Gastroesophageal sphincter (tissue), 4 donors: ENCODE results near the gene MTMR12. TPM values are rescaled to one million over a fixed set of nuclear protein-coding genes. Genes with fewer than 3 reads are reported as not detected.
"Not testable (repeated sequence)": the region's sequence is repeated elsewhere in the genome, so short reads cannot be mapped to it uniquely, and the experiment has no call there.

Source experiments
- ATAC-seq: fragments of 150-250 bp; one replicate; pipeline ENCODE4 v1.9.1; 2016; ENCODE audit warnings: mild to moderate bottlenecking, moderate library complexity
- H3K27ac ChIP-seq, 4 donors: fragments of 200-600 bp; sonication (generic) in 3 of 4; 1 replicate in 3 of 4; 2 replicates in 1 of 4; pipeline ENCODE4 v1.5.1; 2016 to 2019
- H3K27me3 ChIP-seq: fragments of 200-600 bp; sonication (generic); one replicate; pipeline ENCODE4 v1.5.1; 2019
- H3K36me3 ChIP-seq, 2 donors: fragments of 200-600 bp; sonication (generic); one replicate each; pipeline ENCODE4 v1.5.1; 2019; ENCODE audit warnings: control low read depth in 1 of 2
- H3K4me1 ChIP-seq, 3 donors: fragments of 200-600 bp; sonication (generic); 1 replicate in 2 of 3; 2 replicates in 1 of 3; pipeline ENCODE4 v1.5.1; 2016 to 2019; ENCODE audit warnings: control low read depth in 2 of 3
- H3K4me3 ChIP-seq, 2 donors: fragments of 200-600 bp; sonication (generic); one replicate each; pipeline ENCODE4 v1.5.1; 2019; ENCODE audit warnings: mild to moderate bottlenecking in 1 of 2, moderate library complexity in 1 of 2
- H3K9me3 ChIP-seq, 3 donors: fragments of 200-600 bp; sonication (generic); one replicate each; pipeline ENCODE4 v1.5.1; 2017 to 2019; ENCODE audit warnings: control low read depth in 2 of 3
- EP300 ChIP-seq: sonication (generic); formaldehyde crosslinking; IDR thresholded peaks from one replicate; pipeline ENCODE4 v1.6.1; 2017; ENCODE audit warnings: antibody characterized with exemption, mild to moderate bottlenecking
- POLR2A ChIP-seq, 2 donors: fragments of 450-650 bp; IDR thresholded peaks; one replicate each; pipeline ENCODE4 v1.6.1; 2017; ENCODE audit warnings: antibody characterized with exemption in 2 of 2, mild to moderate bottlenecking in 2 of 2, moderate library complexity in 1 of 2
- POLR2AphosphoS5 ChIP-seq: sonication (generic); formaldehyde crosslinking; IDR thresholded peaks from one replicate; pipeline ENCODE4 v1.6.1; 2017; ENCODE audit warnings: antibody characterized with exemption
- WGBS, 2 donors: methylation state at CpG; one replicate each; pipeline ENCODE4 v1.1.5; 2018; ENCODE audit warnings: low coverage in 1 of 2; 5-methylcytosine and 5-hydroxymethylcytosine counted together
- total RNA-seq, 4 donors: library from RNA; depleted of rRNA; stranded (reverse); fragments of >200 nt; gene quantifications; one replicate each; pipeline ENCODE4 v1.1.0, GENCODE V29; 2016
- TF ChIP-seq, protein P1 (sequence below), 4 experiments: fragments of 200-600 bp in 2 of 4; fragments of 450-650 bp in 2 of 4; sonication (generic) in 1 of 4; IDR thresholded peaks; one replicate each; pipeline ENCODE4 v1.5.1; 2017 to 2019; ENCODE audit warnings: antibody characterized with exemption in 4 of 4, mild to moderate bottlenecking in 2 of 4, moderate library complexity in 2 of 4

Gene MTMR12
- total RNA-seq, 4 donors from 2014 or later = 44.2 to 98.9 (median 68.5) TPM

DNA sequence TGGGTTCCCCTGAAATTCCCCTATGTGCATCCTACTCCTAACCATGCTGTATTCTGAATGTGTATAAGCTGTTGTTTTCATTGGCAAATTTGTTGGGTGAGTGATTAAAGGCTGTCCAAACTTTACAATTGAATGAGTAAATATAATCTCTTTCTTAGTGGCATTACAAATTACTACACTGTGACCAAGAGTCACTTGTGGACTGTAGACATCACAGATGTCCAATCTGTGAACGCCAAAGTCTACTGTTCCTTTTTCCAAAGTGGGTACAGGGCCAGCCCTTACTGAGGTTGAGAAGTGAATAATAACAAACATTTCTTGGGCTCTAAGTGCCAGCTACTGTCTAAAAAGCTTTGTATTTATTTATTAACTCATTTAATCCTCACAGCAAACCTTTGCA, 29.7 kb downstream of the MTMR12 start:
- Histone ChIP-seq H3K9me3 (no peaks in the 10 kb centered on the region), H3K27ac (no peak overlapping the region), H3K4me1 (peaks cover 0 to 26% (median 2%) of the 10 kb centered on the region in 3 donors), H3K4me3 (no peak overlapping the region), H3K36me3 (peaks cover 0 to 9% of the 10 kb centered on the region in 2 donors), H3K27me3 (no peaks in the 10 kb centered on the region)
- TF ChIP-seq, protein P1, sequence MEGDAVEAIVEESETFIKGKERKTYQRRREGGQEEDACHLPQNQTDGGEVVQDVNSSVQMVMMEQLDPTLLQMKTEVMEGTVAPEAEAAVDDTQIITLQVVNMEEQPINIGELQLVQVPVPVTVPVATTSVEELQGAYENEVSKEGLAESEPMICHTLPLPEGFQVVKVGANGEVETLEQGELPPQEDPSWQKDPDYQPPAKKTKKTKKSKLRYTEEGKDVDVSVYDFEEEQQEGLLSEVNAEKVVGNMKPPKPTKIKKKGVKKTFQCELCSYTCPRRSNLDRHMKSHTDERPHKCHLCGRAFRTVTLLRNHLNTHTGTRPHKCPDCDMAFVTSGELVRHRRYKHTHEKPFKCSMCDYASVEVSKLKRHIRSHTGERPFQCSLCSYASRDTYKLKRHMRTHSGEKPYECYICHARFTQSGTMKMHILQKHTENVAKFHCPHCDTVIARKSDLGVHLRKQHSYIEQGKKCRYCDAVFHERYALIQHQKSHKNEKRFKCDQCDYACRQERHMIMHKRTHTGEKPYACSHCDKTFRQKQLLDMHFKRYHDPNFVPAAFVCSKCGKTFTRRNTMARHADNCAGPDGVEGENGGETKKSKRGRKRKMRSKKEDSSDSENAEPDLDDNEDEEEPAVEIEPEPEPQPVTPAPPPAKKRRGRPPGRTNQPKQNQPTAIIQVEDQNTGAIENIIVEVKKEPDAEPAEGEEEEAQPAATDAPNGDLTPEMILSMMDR (IDR thresholded peaks at IDR 0.05) = no peak
- no peak for TF ChIP-seq POLR2AphosphoS5
- no peak for TF ChIP-seq EP300
- ATAC-seq = no peak
- WGBS, 2 donors = 81 to 83% methylated on average over 1 of the region's 1 CpG

DNA sequence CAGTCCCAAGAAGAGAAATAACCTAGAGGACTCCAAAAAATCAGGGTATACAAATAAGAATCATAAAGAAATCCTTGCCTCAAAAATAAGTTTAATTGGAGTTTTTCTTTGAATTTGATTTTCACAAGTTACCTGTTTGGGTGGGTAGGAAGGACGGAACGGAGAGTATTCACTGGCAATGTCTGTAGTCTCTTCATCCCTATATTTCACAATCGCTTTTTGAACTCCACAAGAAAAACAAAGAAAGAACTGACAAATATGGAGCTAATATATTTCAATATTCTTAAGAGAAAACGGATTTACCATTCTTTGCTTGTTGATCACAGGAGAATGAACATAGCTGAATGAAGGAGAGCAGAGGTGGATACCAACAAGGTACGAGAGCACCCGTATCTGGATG, 30.1 kb downstream of the MTMR12 start:
- WGBS, 2 donors = 86 to 88% methylated on average over 3 to 6 of the region's 6 CpGs
- ATAC-seq = no peak
- Histone ChIP-seq H3K9me3 (no peaks in the 10 kb centered on the region), H3K4me3 (no peak overlapping the region), H3K27me3 (no peaks in the 10 kb centered on the region), H3K36me3 (peaks cover 0 to 9% of the 10 kb centered on the region in 2 donors), H3K27ac (no peak overlapping the region), H3K4me1 (peaks cover 0 to 28% (median 2%) of the 10 kb centered on the region in 3 donors)
- no peak for TF ChIP-seq POLR2A (IDR thresholded peaks at IDR 0.05)
- no peak for TF ChIP-seq POLR2AphosphoS5

DNA sequence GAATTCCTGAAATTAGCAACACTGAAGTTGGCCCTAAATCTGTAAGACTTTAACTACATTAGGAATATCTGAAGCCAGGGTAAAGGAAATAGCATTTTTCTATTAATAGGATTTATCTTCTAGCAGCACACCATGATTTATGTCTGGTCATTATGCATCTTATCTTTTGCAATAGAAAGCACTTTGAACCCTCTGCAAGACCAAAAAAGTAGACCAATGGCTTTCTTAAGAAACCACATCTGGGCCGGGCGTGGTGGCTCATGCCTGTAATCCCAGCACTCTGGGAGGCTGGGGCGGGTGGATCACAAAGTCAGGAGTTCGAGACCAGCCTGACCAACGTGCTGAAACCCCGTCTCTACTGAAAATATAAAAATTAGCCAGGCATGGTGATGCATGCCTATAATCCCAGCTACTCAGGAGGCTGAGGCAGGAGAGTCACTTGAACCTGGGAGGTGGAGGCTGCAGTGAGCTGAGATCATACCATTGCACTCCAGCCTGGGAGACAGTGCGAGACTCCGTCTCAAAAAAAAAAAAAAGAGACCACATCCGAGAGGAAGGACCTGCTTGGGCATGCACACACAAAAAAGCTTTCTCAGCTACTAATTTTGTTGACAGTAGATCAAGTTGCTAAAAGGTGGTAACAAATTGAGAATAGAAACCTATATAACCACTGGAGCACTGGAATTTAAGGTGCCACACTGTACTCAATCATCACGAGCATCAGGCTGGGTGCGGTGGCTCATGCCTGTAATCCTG, 31.2 kb downstream of the MTMR12 start:
- not testable (repeated sequence) for H3K27ac ChIP-seq, H3K27me3 ChIP-seq, H3K4me3 ChIP-seq, ATAC-seq, H3K36me3 ChIP-seq, H3K9me3 ChIP-seq
- H3K4me1 ChIP-seq = peaks cover 0 to 37% (median 2%) of the 10 kb centered on the region in 3 donors
- 98 to 100% methylated on average over 6 to 9 of the region's 11 CpGs for WGBS, 2 donors

DNA sequence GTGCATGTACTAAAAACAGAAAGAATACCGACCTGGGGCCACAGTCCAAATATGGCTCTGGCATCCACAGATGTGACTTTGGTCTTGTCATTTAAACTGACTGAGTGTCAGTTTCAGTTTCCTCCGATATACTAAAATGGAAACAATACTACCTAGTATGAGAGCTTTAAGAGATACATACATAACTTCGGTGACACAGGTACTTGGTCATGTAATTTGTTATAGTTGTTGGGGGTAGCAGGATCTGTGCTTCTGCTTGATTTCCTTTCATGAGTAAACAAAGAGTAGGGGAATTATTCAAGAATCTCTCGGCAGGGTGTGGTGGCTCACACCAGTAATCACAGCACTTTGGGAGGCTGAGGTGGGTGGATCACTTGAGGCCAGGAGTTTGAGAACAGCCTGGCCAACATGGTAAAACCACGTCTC, 32.1 kb downstream of the MTMR12 start:
- no peak overlapping the region for H3K4me3 ChIP-seq
- TF ChIP-seq, protein P1 (IDR thresholded peaks at IDR 0.05) = no peak
- TF ChIP-seq POLR2A (IDR thresholded peaks at IDR 0.05) = no peak
- TF ChIP-seq POLR2AphosphoS5 = no peak
- no peak for TF ChIP-seq EP300
- H3K36me3 ChIP-seq = peaks cover 0 to 6% of the 10 kb centered on the region in 2 donors
- no peak for ATAC-seq
- H3K27me3 ChIP-seq = no peaks in the 10 kb centered on the region
- no peak overlapping the region for H3K27ac ChIP-seq
- WGBS, 2 donors = 75 to 77% methylated on average over 5 of the region's 5 CpGs
- H3K9me3 ChIP-seq = no peaks in the 10 kb centered on the region
- H3K4me1 ChIP-seq = peaks cover 2 to 46% (median 5%) of the 10 kb centered on the region in 3 donors

DNA sequence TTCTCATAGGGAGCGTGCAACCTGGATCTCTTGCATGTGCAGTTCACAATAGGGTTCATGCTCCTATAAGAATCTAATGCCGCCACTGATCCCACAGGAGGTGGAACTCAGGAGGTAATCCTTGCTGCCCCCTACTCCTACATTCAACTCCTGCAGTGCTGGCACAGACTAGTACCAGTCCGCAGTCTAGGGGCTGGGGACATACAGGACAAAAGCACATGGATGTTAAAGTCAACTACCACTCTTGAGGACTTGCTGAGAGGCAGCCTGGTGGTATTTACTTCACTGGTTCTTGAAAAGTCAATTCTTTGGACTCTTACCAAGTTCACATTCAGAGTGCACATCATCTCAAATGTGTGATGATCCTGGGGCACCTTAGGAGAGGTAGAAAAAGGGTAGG, 33.0 kb downstream of the MTMR12 start:
- H3K27me3 ChIP-seq = no peaks in the 10 kb centered on the region
- peaks cover 2 to 55% (median 5%) of the 10 kb centered on the region in 3 donors for H3K4me1 ChIP-seq
- 100% methylated on average over 2 of the region's 3 CpGs; no CpG with 5 or more reads in 1 of the 2 donors for WGBS, 2 donors
- TF ChIP-seq, protein P1 (IDR thresholded peaks at IDR 0.05) = no peak
- TF ChIP-seq POLR2A (IDR thresholded peaks at IDR 0.05) (no peak), POLR2AphosphoS5 (no peak), EP300 (no peak)
- H3K27ac ChIP-seq = no peak overlapping the region
- H3K36me3 ChIP-seq = peaks cover 0 to 6% of the 10 kb centered on the region in 2 donors
- H3K4me3 ChIP-seq = no peak overlapping the region
- no peak for ATAC-seq
- no peaks in the 10 kb centered on the region for H3K9me3 ChIP-seq

DNA sequence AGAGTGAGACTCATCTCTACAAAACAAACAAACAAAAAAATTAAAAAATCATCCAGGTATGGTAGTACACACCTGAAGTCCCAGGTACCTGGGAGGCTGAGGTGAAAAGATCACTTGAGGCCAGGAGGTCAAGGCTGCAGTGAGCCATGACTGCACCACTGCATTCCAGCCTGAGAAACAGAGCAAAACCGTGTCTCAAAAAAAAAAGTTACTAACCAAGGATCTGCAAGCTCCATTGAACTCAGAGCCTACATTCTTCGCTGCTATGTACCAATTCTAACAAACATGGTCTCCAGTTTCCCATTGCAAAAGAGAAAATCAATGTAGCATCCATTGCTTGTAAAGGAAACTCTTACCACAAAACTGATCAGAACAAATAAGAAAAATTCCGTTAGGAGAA, 33.5 kb downstream of the MTMR12 start:
- TF ChIP-seq POLR2A (IDR thresholded peaks at IDR 0.05) (no peak), POLR2AphosphoS5 (no peak), EP300 (no peak)
- TF ChIP-seq, protein P1 (IDR thresholded peaks at IDR 0.05) = no peak
- Histone ChIP-seq H3K9me3 (no peaks in the 10 kb centered on the region), H3K27me3 (no peaks in the 10 kb centered on the region), H3K36me3 (peaks cover 0 to 11% of the 10 kb centered on the region in 2 donors), H3K4me3 (no peak overlapping the region), H3K4me1 (peaks cover 2 to 58% (median 5%) of the 10 kb centered on the region in 3 donors), H3K27ac (no peak overlapping the region)
- whole genome bisulfite sequencing, 2 donors = 83 to 92% methylated on average over 3 of the region's 3 CpGs
- no peak for ATAC-seq
